HG03139 (cell line): ENCODE measurements around the gene TSKU.
"Not testable (repeated sequence)": the region's sequence is repeated elsewhere in the genome, so short reads cannot be mapped to it uniquely, and the experiment has no call there.

Experiments used
- ATAC-seq: cut with Tn5 transposase; IDR thresholded peaks from one replicate; pipeline ENCODE4 v1.9.1; 2021; ENCODE audit not compliant: unreplicated experiment

TSKU gene

GRCh38 chr11:76800466-76801200, 17.5 kb downstream of the TSKU start:
- no peak for ATAC-seq

GRCh38 chr11:76801225-76801624, 18.1 kb downstream of the TSKU start:
- no peak for ATAC-seq

- no peak for ATAC-seq
Observed at GRCh38 chr11:76801736-76802135, 18.6 kb downstream of the TSKU start.

- ATAC-seq = no peak
Observed at GRCh38 chr11:76802151-76802550, 19.0 kb downstream of the TSKU start.

- ATAC-seq = no peak
Observed at GRCh38 chr11:76802621-76803020, 19.5 kb downstream of the TSKU start.

GRCh38 chr11:76803023-76803422, 19.9 kb downstream of the TSKU start:
- ATAC-seq = no peak

- no peak for ATAC-seq
Observed at GRCh38 chr11:76803811-76804600, 20.9 kb downstream of the TSKU start.

- ATAC-seq = no peak
Observed at GRCh38 chr11:76805206-76805913, 22.2 kb downstream of the TSKU start.

- no peak for ATAC-seq
Observed at GRCh38 chr11:76806131-76806530, 23.0 kb downstream of the TSKU start.

- ATAC-seq = no peak
Observed at GRCh38 chr11:76806608-76807205, 23.6 kb downstream of the TSKU start.

- no peak for ATAC-seq
Observed at GRCh38 chr11:76807206-76807875, 24.2 kb downstream of the TSKU start.

GRCh38 chr11:76808171-76808570, 25.0 kb downstream of the TSKU start:
- ATAC-seq = no peak

- no peak for ATAC-seq
Observed at GRCh38 chr11:76808996-76809395, 25.8 kb downstream of the TSKU start.

GRCh38 chr11:76810151-76810853, 27.1 kb downstream of the TSKU start:
- ATAC-seq = no peak

GRCh38 chr11:76811259-76811658, 28.1 kb downstream of the TSKU start:
- ATAC-seq = no peak

- no peak for ATAC-seq
Observed at GRCh38 chr11:76814414-76814813, 31.3 kb downstream of the TSKU start.

- ATAC-seq = not testable (repeated sequence)
Observed at GRCh38 chr11:76815678-76816077, 32.5 kb downstream of the TSKU start.

- ATAC-seq = no peak
Observed at GRCh38 chr11:76820184-76820566, 37.0 kb downstream of the TSKU start.

GRCh38 chr11:76821396-76821795, 38.2 kb downstream of the TSKU start:
- ATAC-seq = not testable (repeated sequence)

- ATAC-seq = no peak
Observed at GRCh38 chr11:76822406-76822805, 39.2 kb downstream of the TSKU start.
